NT2/D1 (cell line): Measurements from ENCODE around the gene MBLAC1.

Experiments
- SUZ12 ChIP-seq: IDR thresholded peaks from 2 replicates; pipeline ENCODE4 v1.6.1; 2011; ENCODE audit not compliant: insufficient read length, insufficient read depth; ENCODE audit errors: extremely low read depth
- YY1 ChIP-seq: IDR thresholded peaks from 2 replicates; pipeline ENCODE4 v1.6.1; 2011; ENCODE audit not compliant: insufficient read length, insufficient read depth

DNA sequence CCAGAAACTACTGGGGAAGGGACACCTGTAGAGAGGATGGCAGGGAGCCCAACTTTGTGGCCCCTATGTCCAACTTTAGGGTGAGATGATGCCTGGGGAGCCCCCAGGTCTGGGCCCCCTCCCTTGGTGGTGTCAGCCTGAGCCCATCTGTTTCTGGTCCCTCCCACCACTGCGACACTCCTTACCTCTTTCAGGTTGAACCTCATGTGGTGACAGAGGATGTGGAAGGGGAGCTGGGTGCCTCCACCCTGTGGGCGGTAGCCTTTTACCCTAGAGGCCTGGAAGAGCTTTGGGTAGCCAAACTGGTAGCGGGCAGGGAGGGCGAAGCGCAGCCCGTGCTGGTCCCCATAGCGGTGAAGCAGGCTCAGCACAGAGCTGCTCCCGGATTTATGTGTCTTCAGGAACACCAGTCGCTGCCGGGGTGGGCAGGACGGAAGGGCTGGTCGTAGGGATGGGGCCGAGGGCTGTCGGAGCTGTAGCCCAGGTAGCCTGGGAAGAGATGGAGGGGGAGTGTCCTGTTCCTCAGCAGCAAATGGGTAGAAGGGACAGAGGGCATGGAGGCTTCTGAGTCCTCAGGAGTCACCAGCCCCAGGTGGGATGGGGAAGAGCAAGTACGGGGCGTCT, 39.7 kb downstream of the MBLAC1 start:
- TF ChIP-seq YY1 (no peak), SUZ12 (no peak)
